Measurements from ENCODE around the gene TTC16. TPM values are rescaled to one million over a fixed set of nuclear protein-coding genes. Genes with fewer than 3 reads are reported as not detected.

Gene TTC16, protein sequence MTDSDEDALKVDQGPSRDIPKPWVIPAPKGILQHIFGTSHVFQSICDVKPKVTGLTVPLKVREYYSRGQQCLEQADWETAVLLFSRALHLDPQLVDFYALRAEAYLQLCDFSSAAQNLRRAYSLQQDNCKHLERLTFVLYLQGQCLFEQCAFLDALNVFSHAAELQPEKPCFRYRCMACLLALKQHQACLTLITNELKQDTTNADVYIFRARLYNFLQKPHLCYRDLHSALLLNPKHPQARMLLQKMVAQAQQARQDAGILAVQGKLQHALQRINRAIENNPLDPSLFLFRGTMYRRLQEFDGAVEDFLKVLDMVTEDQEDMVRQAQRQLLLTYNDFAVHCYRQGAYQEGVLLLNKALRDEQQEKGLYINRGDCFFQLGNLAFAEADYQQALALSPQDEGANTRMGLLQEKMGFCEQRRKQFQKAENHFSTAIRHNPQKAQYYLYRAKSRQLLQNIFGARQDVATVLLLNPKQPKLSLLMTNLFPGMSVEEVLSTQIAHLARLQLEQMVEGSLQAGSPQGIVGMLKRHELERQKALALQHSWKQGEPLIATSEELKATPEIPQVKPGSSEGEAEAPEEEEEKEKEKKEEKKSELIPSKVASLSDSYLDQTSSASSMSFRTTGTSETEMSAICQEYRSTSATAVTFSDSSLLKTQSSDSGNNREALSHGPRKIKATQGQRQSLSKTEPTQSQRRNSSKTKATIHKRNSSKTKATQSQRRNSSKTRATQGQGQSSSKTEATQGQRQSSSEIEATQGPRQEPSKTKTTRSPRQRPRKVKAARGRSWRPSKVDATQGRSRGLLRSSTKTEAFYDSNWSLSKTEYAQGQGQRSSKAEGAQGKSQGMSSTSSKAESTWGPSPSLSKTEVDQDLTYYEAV
- total RNA-seq (ENCODE audit: low replicate concordance) = not detected in 2 replicates

DNA sequence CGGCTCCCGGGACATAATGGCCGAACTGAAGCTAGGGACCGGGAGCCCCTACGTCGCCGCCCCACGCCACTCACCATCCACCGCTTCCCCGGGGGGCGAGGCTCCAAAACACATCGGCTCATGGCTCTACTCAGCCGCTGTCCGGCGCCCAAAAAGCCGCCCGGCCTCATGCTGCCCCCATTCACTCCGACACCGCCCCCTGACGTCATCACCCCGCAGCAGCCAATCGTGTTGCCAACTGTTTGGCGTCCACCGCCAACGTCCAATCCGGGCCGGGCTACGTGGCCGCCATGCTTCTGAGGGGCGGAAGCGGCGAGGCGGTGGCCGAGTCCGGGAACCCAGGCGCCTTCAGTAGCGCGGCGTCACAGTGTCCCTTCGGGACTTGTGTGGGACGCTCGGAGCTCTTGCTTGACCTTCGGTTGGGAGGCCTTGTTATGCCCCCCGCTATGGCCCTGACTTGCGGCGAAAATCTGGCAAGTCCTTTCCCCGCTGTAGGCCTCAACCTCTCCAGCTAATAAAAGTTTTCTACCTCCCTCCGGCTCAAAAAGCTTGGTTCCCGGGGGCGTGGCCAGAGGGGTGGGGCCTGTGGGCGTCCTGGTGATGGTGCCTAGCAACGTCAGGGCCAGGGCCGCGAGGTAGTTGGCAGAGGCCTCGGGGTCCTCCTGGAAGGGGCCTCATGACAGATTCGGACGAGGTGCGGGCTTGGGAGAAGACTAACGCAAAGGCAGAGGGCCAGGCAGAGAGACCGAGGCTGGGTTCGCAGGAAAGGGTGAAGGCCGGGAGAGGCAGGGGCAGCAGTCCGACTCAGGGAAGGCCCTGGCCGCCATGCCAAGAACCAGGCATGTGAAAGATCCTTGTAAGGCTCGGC is at the start of gene TTC16, which contains the start of gene PTRH1:
Gene TTC16, plus strand, starts transcription at position 610 of the 868 bp plus-strand sequence. Its CDS starts 67 bp downstream, at position 677.
Gene PTRH1, minus strand, starts transcription at position 194 of the 868 bp plus-strand sequence. Its CDS starts 24 bp downstream, at position 170.
- DNase-seq (ENCODE audit: low spot score) = peak; percentile 99
- H3K9me3 ChIP-seq (ENCODE audit: low read depth) = no peaks in the 10 kb centered on the region
- peak within 1 kb of the TSS; percentile 97 for H2AFZ ChIP-seq (replicated peaks)
- H3K79me2 ChIP-seq (ENCODE audit: low read depth) = no peaks in the 10 kb centered on the region
- Mint-ChIP-seq H3K36me3 (no peaks in the 10 kb centered on the region), H3K4me3 (peak within 1 kb of the TSS; percentile 99), H3K27me3 (ENCODE audit: insufficient read depth, low read depth) (peaks cover 10% of the 10 kb centered on the region), H3K4me1 (peaks cover 19% of the 10 kb centered on the region), H3K27ac (peak within 1 kb of the TSS; percentile 59), H3K9me3 (no peaks in the 10 kb centered on the region)
- no peak within 1 kb of the TSS for H3K9ac ChIP-seq
- H3F3A ChIP-seq (ENCODE audit: low read depth) = no peaks in the 10 kb centered on the region
- no peaks in the 10 kb centered on the region for H3K36me3 ChIP-seq
- H3K27ac ChIP-seq = no peak within 1 kb of the TSS
- no peaks in the 10 kb centered on the region for H4K20me1 ChIP-seq (ENCODE audit: low read depth)
- peak within 1 kb of the TSS; percentile 97 for H3K4me2 ChIP-seq
- H3K27me3 ChIP-seq = peaks cover 15% of the 10 kb centered on the region
- peaks cover 9% of the 10 kb centered on the region for H3K4me1 ChIP-seq
- TF ChIP-seq, protein P1, sequence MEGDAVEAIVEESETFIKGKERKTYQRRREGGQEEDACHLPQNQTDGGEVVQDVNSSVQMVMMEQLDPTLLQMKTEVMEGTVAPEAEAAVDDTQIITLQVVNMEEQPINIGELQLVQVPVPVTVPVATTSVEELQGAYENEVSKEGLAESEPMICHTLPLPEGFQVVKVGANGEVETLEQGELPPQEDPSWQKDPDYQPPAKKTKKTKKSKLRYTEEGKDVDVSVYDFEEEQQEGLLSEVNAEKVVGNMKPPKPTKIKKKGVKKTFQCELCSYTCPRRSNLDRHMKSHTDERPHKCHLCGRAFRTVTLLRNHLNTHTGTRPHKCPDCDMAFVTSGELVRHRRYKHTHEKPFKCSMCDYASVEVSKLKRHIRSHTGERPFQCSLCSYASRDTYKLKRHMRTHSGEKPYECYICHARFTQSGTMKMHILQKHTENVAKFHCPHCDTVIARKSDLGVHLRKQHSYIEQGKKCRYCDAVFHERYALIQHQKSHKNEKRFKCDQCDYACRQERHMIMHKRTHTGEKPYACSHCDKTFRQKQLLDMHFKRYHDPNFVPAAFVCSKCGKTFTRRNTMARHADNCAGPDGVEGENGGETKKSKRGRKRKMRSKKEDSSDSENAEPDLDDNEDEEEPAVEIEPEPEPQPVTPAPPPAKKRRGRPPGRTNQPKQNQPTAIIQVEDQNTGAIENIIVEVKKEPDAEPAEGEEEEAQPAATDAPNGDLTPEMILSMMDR (IDR thresholded peaks at IDR 0.05) = no peak
- TF ChIP-seq EZH2phosphoT487 (IDR thresholded peaks at IDR 0.05) = no peak
- TF ChIP-seq EZH2 (IDR thresholded peaks at IDR 0.05) = no peak
- peak within 1 kb of the TSS; percentile 64 for H3K4me3 ChIP-seq

DNA sequence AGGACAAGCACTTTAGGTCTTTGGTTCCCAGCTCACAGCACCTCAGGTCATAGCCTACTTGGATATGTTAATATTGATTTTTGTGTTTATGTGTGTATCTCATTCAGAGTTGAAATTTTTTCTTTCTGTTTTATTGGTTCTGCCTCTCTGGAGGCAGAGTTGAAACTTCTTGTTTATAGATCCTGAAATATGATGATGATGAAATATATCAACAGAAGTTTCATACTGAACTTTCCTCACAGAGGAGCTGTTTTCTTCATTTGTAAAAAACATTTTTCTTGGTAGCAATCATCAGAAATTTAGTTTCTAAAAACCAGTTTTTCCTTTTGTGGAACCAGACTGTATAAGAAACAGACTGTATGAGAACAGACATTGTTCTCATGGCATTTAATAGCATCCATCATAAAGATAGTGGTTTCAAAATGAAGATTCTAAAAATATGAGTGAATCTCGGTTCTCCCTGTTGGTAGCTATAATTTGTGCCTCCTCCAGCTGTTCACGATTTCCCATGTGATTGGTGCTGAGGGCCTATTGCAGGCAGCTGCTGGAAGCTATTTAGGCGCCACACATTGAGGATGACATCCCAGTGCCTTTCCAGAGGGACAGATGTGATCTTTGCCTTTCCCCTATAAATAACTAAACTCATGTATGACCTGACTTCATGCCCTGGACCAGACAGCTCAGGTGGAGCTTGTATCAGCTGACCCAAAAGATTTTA is 48.6 kb upstream of the TTC16 start:
- Histone ChIP-seq H3K4me3 (no peak overlapping the region), H3K4me1 (no peaks in the 10 kb centered on the region), H3F3A (ENCODE audit: low read depth) (no peaks in the 10 kb centered on the region), H3K27ac (no peak overlapping the region), H3K4me2 (no peak overlapping the region), H3K9ac (no peak overlapping the region), H3K36me3 (no peaks in the 10 kb centered on the region), H2AFZ (replicated peaks) (no peak overlapping the region), H3K9me3 (ENCODE audit: low read depth) (no peaks in the 10 kb centered on the region), H4K20me1 (ENCODE audit: low read depth) (peaks cover 5% of the 10 kb centered on the region), H3K27me3 (no peaks in the 10 kb centered on the region), H3K79me2 (ENCODE audit: low read depth) (no peaks in the 10 kb centered on the region)
- TF ChIP-seq, protein P1 (IDR thresholded peaks at IDR 0.05) = no peak
- TF ChIP-seq EZH2 (IDR thresholded peaks at IDR 0.05) = no peak
- no peak for TF ChIP-seq EZH2phosphoT487 (IDR thresholded peaks at IDR 0.05)
- peaks cover 2% of the 10 kb centered on the region for H3K4me1 Mint-ChIP-seq
- no peaks in the 10 kb centered on the region for H3K9me3 Mint-ChIP-seq
- no peak for DNase-seq (ENCODE audit: low spot score)
- peaks cover 14% of the 10 kb centered on the region for H3K36me3 Mint-ChIP-seq
- H3K4me3 Mint-ChIP-seq = no peak overlapping the region
- H3K27ac Mint-ChIP-seq = no peak overlapping the region
- H3K27me3 Mint-ChIP-seq (ENCODE audit: insufficient read depth, low read depth) = peaks cover 4% of the 10 kb centered on the region

DNA sequence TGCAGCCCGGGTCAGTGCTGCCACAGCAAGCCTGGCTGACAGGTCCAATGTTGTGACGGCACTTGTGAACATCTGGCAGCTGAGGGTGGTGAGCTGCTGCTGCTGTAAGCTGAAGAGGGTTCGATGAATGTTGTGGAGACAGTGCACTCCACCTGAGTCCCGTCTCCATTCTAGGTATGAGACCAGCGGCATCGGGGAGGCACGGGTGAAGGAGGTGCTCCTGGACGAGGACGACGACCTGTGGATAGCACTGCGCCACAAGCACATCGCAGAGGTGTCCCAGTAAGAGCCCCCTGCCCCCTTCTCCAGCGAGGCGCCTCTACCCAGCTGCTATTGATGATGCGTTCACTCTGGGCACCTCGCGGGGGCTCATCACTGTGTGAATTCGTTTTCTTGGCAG is 48.0 kb upstream of the TTC16 start:
- Histone ChIP-seq H4K20me1 (ENCODE audit: low read depth) (peaks cover 5% of the 10 kb centered on the region), H3K79me2 (ENCODE audit: low read depth) (no peaks in the 10 kb centered on the region), H3K36me3 (no peaks in the 10 kb centered on the region), H3F3A (ENCODE audit: low read depth) (no peaks in the 10 kb centered on the region), H3K9me3 (ENCODE audit: low read depth) (no peaks in the 10 kb centered on the region), H3K27ac (no peak overlapping the region), H3K27me3 (no peaks in the 10 kb centered on the region), H3K9ac (no peak overlapping the region), H3K4me3 (no peak overlapping the region), H3K4me1 (no peaks in the 10 kb centered on the region), H3K4me2 (no peak overlapping the region), H2AFZ (replicated peaks) (no peak overlapping the region)
- Mint-ChIP-seq H3K27me3 (ENCODE audit: insufficient read depth, low read depth) (peaks cover 4% of the 10 kb centered on the region), H3K4me3 (no peak overlapping the region), H3K36me3 (peaks cover 15% of the 10 kb centered on the region), H3K9me3 (no peaks in the 10 kb centered on the region), H3K27ac (no peak overlapping the region), H3K4me1 (peaks cover 2% of the 10 kb centered on the region)
- no peak for DNase-seq (ENCODE audit: low spot score)
- no peak for TF ChIP-seq EZH2phosphoT487 (IDR thresholded peaks at IDR 0.05)
- no peak for TF ChIP-seq EZH2 (IDR thresholded peaks at IDR 0.05)
- TF ChIP-seq, protein P1 (IDR thresholded peaks at IDR 0.05) = no peak
